HG03469 (cell line): Measurements from ENCODE around the gene ARHGAP1.

Experiments used
- ATAC-seq: cut with Tn5 transposase; IDR thresholded peaks from one replicate; pipeline ENCODE4 v1.9.1; 2021; ENCODE audit warnings: mild to moderate bottlenecking, moderate library complexity, moderate number of reproducible peaks; ENCODE audit not compliant: unreplicated experiment

The ARHGAP1 gene

GRCh38 chr11:46700241-46701077, at the start of gene ARHGAP1, which contains the start of gene ZNF408:
Gene ARHGAP1 (minus strand): TSS chr11:46700619. CDS start chr11:46696107, 4,512 bp downstream.
Gene ZNF408 (plus strand): TSS chr11:46701031. CDS start chr11:46701048, 17 bp downstream.
- peak; percentile 72 for ATAC-seq

- no peak for ATAC-seq
Observed at GRCh38 chr11:46747150-46747549, 46.7 kb upstream of the ARHGAP1 start.

GRCh38 chr11:46745995-46746394, 45.6 kb upstream of the ARHGAP1 start:
- no peak for ATAC-seq

GRCh38 chr11:46745328-46745727, 44.9 kb upstream of the ARHGAP1 start:
- ATAC-seq = no peak

GRCh38 chr11:46743693-46744339, 43.4 kb upstream of the ARHGAP1 start:
- ATAC-seq = no peak

- no peak for ATAC-seq
Observed at GRCh38 chr11:46743043-46743442, 42.6 kb upstream of the ARHGAP1 start.

GRCh38 chr11:46741600-46742484, 41.4 kb upstream of the ARHGAP1 start:
- ATAC-seq = no peak

GRCh38 chr11:46738887-46739286, 38.5 kb upstream of the ARHGAP1 start:
- ATAC-seq = no peak

GRCh38 chr11:46737699-46738098, 37.3 kb upstream of the ARHGAP1 start:
- ATAC-seq = no peak

- ATAC-seq = no peak
Observed at GRCh38 chr11:46736615-46737014, 36.2 kb upstream of the ARHGAP1 start.

- no peak for ATAC-seq
Observed at GRCh38 chr11:46736146-46736545, 35.7 kb upstream of the ARHGAP1 start.

GRCh38 chr11:46733234-46733633, 32.8 kb upstream of the ARHGAP1 start:
- no peak for ATAC-seq

GRCh38 chr11:46731545-46731944, 31.1 kb upstream of the ARHGAP1 start:
- no peak for ATAC-seq

GRCh38 chr11:46729110-46730027, 28.9 kb upstream of the ARHGAP1 start:
- no peak for ATAC-seq

GRCh38 chr11:46728659-46729040, 28.2 kb upstream of the ARHGAP1 start:
- no peak for ATAC-seq

GRCh38 chr11:46727952-46728658, 27.7 kb upstream of the ARHGAP1 start:
- ATAC-seq = no peak

GRCh38 chr11:46726206-46726862, 25.9 kb upstream of the ARHGAP1 start:
- ATAC-seq = no peak

- no peak for ATAC-seq
Observed at GRCh38 chr11:46725338-46726205, 25.2 kb upstream of the ARHGAP1 start.
